Prostate gland (tissue), 2 donors: Measurements from ENCODE around the gene CD86. TPM values are rescaled to one million over a fixed set of nuclear protein-coding genes. Genes with fewer than 3 reads are reported as not detected.

ENCODE experiments used
- DNase-seq: peaks from one replicate; pipeline ENCODE4 v3.0.0-alpha.2; 2019; ENCODE audit warnings: low spot score
- H3K27ac ChIP-seq, 2 donors: fragments of 200-600 bp; sonication (generic); 2 replicates each; pipeline ENCODE4 v1.5.1; 2017 to 2019
- H3K27me3 ChIP-seq: fragments of 200-600 bp; sonication (generic); replicated peaks from 2 replicates; pipeline ENCODE4 v1.5.1; 2019; ENCODE audit not compliant: insufficient read depth
- H3K36me3 ChIP-seq, 2 donors: fragments of 200-600 bp; sonication (generic); 1 replicate in 1 of 2; 2 replicates in 1 of 2; pipeline versions ENCODE4 v1.5.1 to v1.8.1; 2017 to 2019
- H3K4me1 ChIP-seq: fragments of 200-600 bp; sonication (generic); replicated peaks from 2 replicates; pipeline ENCODE4 v1.5.1; 2019
- H3K4me3 ChIP-seq, 2 donors: fragments of 200-600 bp; sonication (generic); 2 replicates each; pipeline ENCODE4 v1.5.1; 2017 to 2019
- H3K9me3 ChIP-seq: fragments of 200-600 bp; sonication (generic); 2 replicates; pipeline ENCODE4 v1.5.1; 2017
- POLR2A ChIP-seq: fragments of 450-650 bp; IDR thresholded peaks from one replicate; pipeline ENCODE4 v1.6.1; 2016; ENCODE audit warnings: antibody characterized with exemption, mild to moderate bottlenecking
- POLR2AphosphoS5 ChIP-seq: sonication (generic); formaldehyde crosslinking; IDR thresholded peaks from one replicate; pipeline ENCODE4 v1.6.1; 2017; ENCODE audit warnings: antibody characterized with exemption
- WGBS: methylation state at CpG from one replicate; pipeline ENCODE4 v1.1.5; 2018; 5-methylcytosine and 5-hydroxymethylcytosine counted together
- intact Hi-C: fragments of 100-400 bp; cut with DNase I; formaldehyde crosslinking; loops from one replicate; pipeline ENCODE4 v1.14.2; 2022
- total RNA-seq, 2 donors: library from RNA; depleted of rRNA; stranded (reverse); fragments of >200 nt; gene quantifications; one replicate each; pipeline ENCODE4 v1.1.0, GENCODE V29; 2016
- TF ChIP-seq, protein P1 (sequence below), 4 experiments: fragments of 200-600 bp in 2 of 4; fragments of 450-650 bp in 2 of 4; sonication (generic) in 2 of 4; IDR thresholded peaks; 1 replicate in 3 of 4; 2 replicates in 1 of 4; pipeline ENCODE4 v1.5.1; 2016 to 2019; ENCODE audit warnings: antibody characterized with exemption in 4 of 4, mild to moderate bottlenecking in 2 of 4, moderate library complexity in 2 of 4

CD86 gene
- total RNA-seq, 2 donors from 2014 or later: 0.68 to 1.2 TPM

DNA sequence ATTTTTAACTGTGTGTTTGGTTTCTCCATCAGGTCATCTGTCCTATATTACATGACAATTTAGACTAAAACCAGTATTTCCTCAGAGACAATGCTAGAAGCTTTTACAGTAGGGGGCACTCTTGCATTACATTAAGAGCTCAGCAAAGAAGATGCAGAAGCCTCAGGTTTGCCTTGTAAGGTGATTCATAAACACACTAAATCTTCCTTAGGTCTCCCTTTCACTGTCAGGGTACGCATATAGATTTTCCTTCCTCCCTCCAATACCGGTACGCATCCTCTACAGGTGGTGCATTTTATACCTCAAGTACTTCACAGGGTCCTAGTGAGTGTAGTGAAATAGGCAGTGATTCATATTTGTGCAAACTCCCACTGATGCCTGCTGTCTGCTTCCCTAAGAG lies 46.5 kb downstream of the CD86 start:
- intact Hi-C loops: loop anchor here (5.0 kb wide), 1 partner anchor 256 kb away; no protein-coding TSS in a partner anchor

DNA sequence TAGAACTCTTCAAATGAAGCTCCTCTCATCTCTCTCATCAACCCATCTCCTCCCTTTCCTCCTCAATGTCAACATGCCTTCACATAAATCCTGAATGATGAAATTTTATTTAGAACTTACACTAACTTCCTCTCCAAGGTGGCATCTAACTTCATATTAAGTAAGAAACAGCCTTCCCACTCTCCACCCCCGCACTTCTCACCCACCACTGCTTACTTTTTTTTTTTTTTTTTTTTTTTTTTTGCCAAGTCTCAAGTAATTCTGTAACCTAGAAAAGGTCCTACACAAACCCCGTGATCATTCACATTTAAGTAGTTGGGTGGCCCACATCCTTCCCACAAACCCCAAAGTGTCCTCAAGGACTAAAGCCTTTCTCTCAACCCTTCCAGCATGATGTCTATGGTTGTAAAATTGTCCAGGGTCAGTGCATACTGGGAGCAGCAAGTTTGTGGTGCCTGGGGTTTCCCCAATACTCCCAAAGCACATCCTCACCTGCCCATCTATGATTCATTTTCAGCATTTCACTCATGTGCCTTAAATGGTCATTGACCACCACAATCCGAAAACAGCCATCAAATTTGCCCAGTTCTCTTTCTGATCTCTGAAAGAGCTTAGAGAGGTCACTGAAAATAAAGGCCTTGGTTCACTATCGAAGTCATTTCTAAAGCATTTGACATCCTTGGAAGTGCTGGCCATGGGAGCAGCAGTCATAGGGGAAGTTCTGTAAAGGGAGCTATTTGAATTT lies 47.2 kb downstream of the CD86 start:
- Histone ChIP-seq H3K27me3 (no peaks in the 10 kb centered on the region), H3K27ac (no peak overlapping the region), H3K36me3 (no peaks in the 10 kb centered on the region), H3K9me3 (no peaks in the 10 kb centered on the region), H3K4me1 (no peaks in the 10 kb centered on the region), H3K4me3 (no peak overlapping the region)
- no peak for DNase-seq
- intact Hi-C loops: loop anchor here (5.0 kb wide), 1 partner anchor 255 kb away; no protein-coding TSS in a partner anchor
- WGBS: 89% methylated on average over 4 of the region's 4 CpGs
- TF ChIP-seq POLR2AphosphoS5 (no peak), POLR2A (no peak)
- TF ChIP-seq, protein P1, sequence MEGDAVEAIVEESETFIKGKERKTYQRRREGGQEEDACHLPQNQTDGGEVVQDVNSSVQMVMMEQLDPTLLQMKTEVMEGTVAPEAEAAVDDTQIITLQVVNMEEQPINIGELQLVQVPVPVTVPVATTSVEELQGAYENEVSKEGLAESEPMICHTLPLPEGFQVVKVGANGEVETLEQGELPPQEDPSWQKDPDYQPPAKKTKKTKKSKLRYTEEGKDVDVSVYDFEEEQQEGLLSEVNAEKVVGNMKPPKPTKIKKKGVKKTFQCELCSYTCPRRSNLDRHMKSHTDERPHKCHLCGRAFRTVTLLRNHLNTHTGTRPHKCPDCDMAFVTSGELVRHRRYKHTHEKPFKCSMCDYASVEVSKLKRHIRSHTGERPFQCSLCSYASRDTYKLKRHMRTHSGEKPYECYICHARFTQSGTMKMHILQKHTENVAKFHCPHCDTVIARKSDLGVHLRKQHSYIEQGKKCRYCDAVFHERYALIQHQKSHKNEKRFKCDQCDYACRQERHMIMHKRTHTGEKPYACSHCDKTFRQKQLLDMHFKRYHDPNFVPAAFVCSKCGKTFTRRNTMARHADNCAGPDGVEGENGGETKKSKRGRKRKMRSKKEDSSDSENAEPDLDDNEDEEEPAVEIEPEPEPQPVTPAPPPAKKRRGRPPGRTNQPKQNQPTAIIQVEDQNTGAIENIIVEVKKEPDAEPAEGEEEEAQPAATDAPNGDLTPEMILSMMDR (IDR thresholded peaks at IDR 0.05): no peak

More for the DNA sequence above, 46.5 kb downstream of the CD86 start:
- Histone ChIP-seq H3K36me3 (no peaks in the 10 kb centered on the region), H3K4me1 (no peaks in the 10 kb centered on the region), H3K9me3 (no peaks in the 10 kb centered on the region), H3K4me3 (no peak overlapping the region), H3K27ac (no peak overlapping the region), H3K27me3 (no peaks in the 10 kb centered on the region)
- 25% methylated on average over 3 of the region's 3 CpGs for WGBS
- TF ChIP-seq, protein P1 (IDR thresholded peaks at IDR 0.05): peak in 3 of 4 experiments; percentile 39 to 68 (median 60)
- TF ChIP-seq POLR2A (no peak), POLR2AphosphoS5 (peak; percentile 13)
- DNase-seq: peak; percentile 38

DNA sequence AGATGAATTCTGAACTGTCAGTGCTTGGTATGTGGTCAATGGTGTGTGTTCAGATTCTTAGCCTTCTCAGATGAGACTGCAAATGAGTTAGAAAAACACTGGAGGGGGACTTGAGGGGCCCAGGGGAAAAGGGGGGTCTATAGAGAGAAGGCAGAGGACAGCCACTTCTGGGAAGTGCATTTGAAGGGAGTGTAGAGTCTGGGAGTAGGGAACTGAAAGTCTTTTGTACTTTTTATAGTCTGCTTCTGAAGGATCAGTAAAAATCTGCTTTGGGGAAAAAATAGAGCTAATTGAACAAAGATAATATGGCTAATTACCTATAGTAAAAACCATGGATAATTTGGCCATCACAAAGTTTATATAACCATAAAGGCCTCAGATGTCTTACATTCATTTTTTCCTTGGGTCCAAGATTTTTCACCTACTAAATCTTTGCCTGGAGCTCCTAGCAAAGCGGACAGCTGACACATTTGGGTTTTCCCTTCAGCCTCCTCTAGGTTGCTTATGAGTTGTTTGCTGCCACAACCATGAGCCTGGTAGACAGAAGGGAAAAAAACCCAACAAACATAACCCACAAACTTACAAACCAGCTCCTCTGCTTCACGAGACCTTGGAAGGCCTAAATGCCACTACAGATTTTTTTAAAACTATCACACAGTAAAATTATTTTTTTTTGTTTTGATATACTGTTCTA lies 48.8 kb downstream of the CD86 start:
- WGBS: 96% methylated on average over 2 of the region's 2 CpGs
- TF ChIP-seq POLR2A (no peak), POLR2AphosphoS5 (no peak)
- TF ChIP-seq, protein P1 (IDR thresholded peaks at IDR 0.05): no peak
- H3K4me3 ChIP-seq: no peak overlapping the region
- no peaks in the 10 kb centered on the region for H3K36me3 ChIP-seq
- intact Hi-C loops: loop anchor here (5.0 kb wide), 1 partner anchor 253 kb away; no protein-coding TSS in a partner anchor
- H3K27me3 ChIP-seq: no peaks in the 10 kb centered on the region
- H3K9me3 ChIP-seq: no peaks in the 10 kb centered on the region
- no peak overlapping the region for H3K27ac ChIP-seq
- no peak for DNase-seq
- no peaks in the 10 kb centered on the region for H3K4me1 ChIP-seq

DNA sequence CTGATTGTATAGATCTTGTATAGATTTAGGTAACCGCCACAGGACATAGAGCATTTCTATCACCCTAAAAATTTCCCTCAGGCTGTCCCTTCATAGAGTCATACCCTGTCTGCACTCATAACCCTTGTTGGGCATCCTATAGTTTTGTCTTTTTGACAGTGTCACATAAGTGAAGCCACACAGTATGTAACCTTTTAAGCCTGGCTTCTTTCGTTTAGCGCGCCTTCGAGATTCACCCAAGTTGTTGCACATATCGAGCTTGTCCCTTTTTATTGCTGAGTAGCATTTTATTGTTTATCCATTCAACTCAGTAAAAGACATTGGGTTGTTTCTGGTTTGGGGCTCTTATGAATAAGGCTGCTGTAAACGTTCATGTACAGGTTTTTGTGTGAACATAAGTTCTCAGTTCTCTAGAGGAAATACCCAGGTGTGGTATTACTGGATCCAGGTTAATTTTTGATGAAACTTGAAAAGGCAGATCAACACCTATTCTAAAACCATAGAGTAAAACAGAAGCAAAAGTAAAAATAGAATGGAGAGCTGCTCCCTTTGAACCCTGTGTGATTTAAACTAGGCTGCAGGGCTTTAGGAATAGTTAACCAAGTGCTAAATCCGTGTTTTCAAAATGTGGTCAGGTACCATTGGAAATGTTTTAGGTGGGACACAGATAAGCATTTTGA lies 49.5 kb downstream of the CD86 start:
- TF ChIP-seq, protein P1 (IDR thresholded peaks at IDR 0.05): no peak
- no peak for TF ChIP-seq POLR2A
- TF ChIP-seq POLR2AphosphoS5: no peak
- H3K4me1 ChIP-seq: no peaks in the 10 kb centered on the region
- intact Hi-C loops: loop anchor here (5.0 kb wide), 1 partner anchor 253 kb away; no protein-coding TSS in a partner anchor
- no peak overlapping the region for H3K27ac ChIP-seq
- no peaks in the 10 kb centered on the region for H3K36me3 ChIP-seq
- H3K9me3 ChIP-seq: no peaks in the 10 kb centered on the region
- H3K4me3 ChIP-seq: no peak overlapping the region
- no peaks in the 10 kb centered on the region for H3K27me3 ChIP-seq
- WGBS: 82% methylated on average over 8 of the region's 8 CpGs
- DNase-seq: no peak
